H1 (cell line): Measurements from ENCODE around the gene PRSS16. TPM values are rescaled to one million over a fixed set of nuclear protein-coding genes. Genes with fewer than 3 reads are reported as not detected.

Experiments
- CTCF ChIA-PET: fragments of 300-600 bp; sonication (Branson Sonifier 250); formaldehyde crosslinking; loops from one replicate; lab custom pipeline; 2021; ENCODE audit not compliant: partially characterized antibody; lab: Charles Lee
- POLR2A ChIA-PET: fragments of 300-600 bp; sonication (Branson Sonifier 250); formaldehyde crosslinking; loops from one replicate; lab custom pipeline; 2021; ENCODE audit warnings: inconsistent platforms; ENCODE audit not compliant: partially characterized antibody; lab: Charles Lee
- DNase-seq, 2 experiments: peaks; one replicate each; pipeline versions ENCODE4 v3.0.0 to v3.0.0-alpha.2; 2010 to 2022; ENCODE audit warnings: low spot score in 2 of 2, low read depth in 1 of 2, mixed read lengths in 1 of 2
- FAIRE-seq: peaks from 2 replicates; lab custom pipeline; 2011; peaks lifted over from hg19 to GRCh38; lab: Jason Lieb, UNC
- H2AFZ ChIP-seq: 2 replicates; pipeline ENCODE4 v1.8.1; 2012; ENCODE audit warnings: low read length, inconsistent platforms
- H2AK5ac ChIP-seq: 2 replicates; pipeline ENCODE4 v1.6.1; 2013; ENCODE audit warnings: low read depth, low read length
- H2BK120ac ChIP-seq: replicated peaks from 2 replicates; pipeline ENCODE3; 2013; ENCODE audit warnings: low read depth, low read length, inconsistent platforms
- H2BK12ac ChIP-seq: 2 replicates; pipeline ENCODE4 v1.6.1; 2013; ENCODE audit warnings: low read depth, low read length
- H2BK15ac ChIP-seq: 2 replicates; pipeline ENCODE4 v1.6.1; 2013; ENCODE audit warnings: low read length
- H2BK20ac ChIP-seq: 2 replicates; pipeline ENCODE4 v1.6.1; 2013; ENCODE audit warnings: low read length
- H2BK5ac ChIP-seq: 2 replicates; pipeline ENCODE4 v1.6.1; 2013; ENCODE audit warnings: low read depth, low read length
- H3K14ac ChIP-seq: 2 replicates; pipeline ENCODE4 v1.6.1; 2013; ENCODE audit warnings: inconsistent platforms; ENCODE audit not compliant: insufficient read length
- H3K18ac ChIP-seq: 2 replicates; pipeline ENCODE4 v1.6.1; 2013; ENCODE audit warnings: low read length; ENCODE audit errors: extremely low read depth
- H3K23ac ChIP-seq: 2 replicates; pipeline ENCODE4 v1.6.1; 2013; ENCODE audit warnings: inconsistent platforms; ENCODE audit not compliant: insufficient read length
- H3K23me2 ChIP-seq: 2 replicates; pipeline ENCODE4 v1.6.1; 2013; ENCODE audit warnings: low read depth, low read length
- H3K27ac ChIP-seq: 2 replicates; pipeline ENCODE4 v1.6.1; 2011; ENCODE audit warnings: low read depth, low read length, inconsistent platforms
- H3K27me3 ChIP-seq, 4 experiments: replicated peaks in 1 of 4; 1 replicate in 1 of 4; 2 replicates in 3 of 4; pipeline versions ENCODE4 v1.6.1 to v1.8.1; 2011 to 2013; ENCODE audit warnings: low read length in 3 of 4, mild to moderate bottlenecking in 3 of 4, inconsistent platforms in 2 of 4, mixed read lengths in 2 of 4, moderate library complexity in 1 of 4; ENCODE audit not compliant: control insufficient read depth in 3 of 4, insufficient read depth in 3 of 4; ENCODE audit errors: extremely low read depth in 1 of 4
- H3K36me3 ChIP-seq, 4 experiments: 2 replicates each; pipeline versions ENCODE4 v1.6.1 to v1.8.1; 2011 to 2013; ENCODE audit warnings: mild to moderate bottlenecking in 4 of 4, low read length in 3 of 4, moderate library complexity in 2 of 4, control low read depth in 1 of 4, inconsistent platforms in 1 of 4; ENCODE audit not compliant: insufficient read depth in 4 of 4, control insufficient read depth in 2 of 4
- H3K4ac ChIP-seq: replicated peaks from 2 replicates; pipeline ENCODE3; 2013; ENCODE audit warnings: low read length, low read depth, mixed read lengths, inconsistent platforms; ENCODE audit not compliant: insufficient read length
- H3K4me1 ChIP-seq, 4 experiments: replicated peaks in 1 of 4; 1 replicate in 1 of 4; 2 replicates in 3 of 4; pipeline versions ENCODE4 v1.6.1 to v1.8.1; 2011 to 2013; ENCODE audit warnings: low read length in 3 of 4, inconsistent platforms in 2 of 4, mixed read lengths in 1 of 4; ENCODE audit not compliant: insufficient read depth in 4 of 4, control insufficient read depth in 3 of 4
- H3K4me2 ChIP-seq, 2 experiments: 2 replicates each; pipeline versions ENCODE4 v1.6.1 to v1.8.1; 2011 to 2013; ENCODE audit warnings: low read depth in 2 of 2, low read length in 2 of 2, control low read depth in 1 of 2, inconsistent platforms in 1 of 2, mild to moderate bottlenecking in 1 of 2; ENCODE audit not compliant: insufficient read depth in 1 of 2
- H3K4me3 ChIP-seq, 4 experiments: fragments of 200-600, 300-600 bp in 1 of 4; sonication (generic), shearing (Covaris generic), sonication (Bioruptor Twin) in 1 of 4; 2 replicates each; pipeline versions ENCODE4 v1.5.1 to v1.8.1; 2011 to 2016; ENCODE audit warnings: low read length in 4 of 4, low read depth in 3 of 4, control low read depth in 2 of 4, inconsistent platforms in 2 of 4, mild to moderate bottlenecking in 2 of 4, mixed read lengths in 1 of 4, moderate library complexity in 1 of 4; ENCODE audit not compliant: insufficient read depth in 2 of 4; ENCODE audit errors: extremely low read depth in 1 of 4
- H3K56ac ChIP-seq: replicated peaks from 2 replicates; pipeline ENCODE3; 2013; ENCODE audit warnings: low read depth, mild to moderate bottlenecking, mixed read lengths, low read length, inconsistent platforms; ENCODE audit not compliant: insufficient read length
- H3K79me1 ChIP-seq: 2 replicates; pipeline ENCODE4 v1.6.1; 2013; ENCODE audit warnings: low read depth, low read length, control low read depth
- H3K79me2 ChIP-seq, 2 experiments: 2 replicates each; pipeline versions ENCODE4 v1.6.1 to v1.8.1; 2012 to 2013; ENCODE audit warnings: low read length in 2 of 2, mild to moderate bottlenecking in 2 of 2, inconsistent platforms in 1 of 2; ENCODE audit not compliant: insufficient read depth in 2 of 2, control insufficient read depth in 1 of 2
- H3K9ac ChIP-seq, 4 experiments: replicated peaks in 1 of 4; 1 replicate in 1 of 4; 2 replicates in 3 of 4; pipeline versions ENCODE4 v1.6.1 to v1.8.1; 2011 to 2013; ENCODE audit warnings: low read depth in 3 of 4, low read length in 3 of 4, control low read depth in 2 of 4, mild to moderate bottlenecking in 2 of 4, moderate library complexity in 2 of 4, inconsistent platforms in 1 of 4; ENCODE audit errors: extremely low read depth in 1 of 4
- H3K9me3 ChIP-seq, 2 experiments: 2 replicates each; pipeline versions ENCODE4 v1.6.1 to v1.8.1; 2012 to 2013; ENCODE audit warnings: mild to moderate bottlenecking in 2 of 2, moderate library complexity in 2 of 2, control low read depth in 1 of 2, inconsistent platforms in 1 of 2, low read depth in 1 of 2, low read length in 1 of 2, mixed read lengths in 1 of 2; ENCODE audit not compliant: insufficient read depth in 2 of 2
- H4K20me1 ChIP-seq, 2 experiments: replicated peaks in 1 of 2; 2 replicates each; pipeline versions ENCODE3 to v1.8.1; 2011 to 2013; ENCODE audit warnings: inconsistent platforms in 2 of 2, low read length in 2 of 2, mild to moderate bottlenecking in 1 of 2; ENCODE audit not compliant: insufficient read depth in 2 of 2, control insufficient read depth in 1 of 2
- H4K5ac ChIP-seq: 2 replicates; pipeline ENCODE4 v1.6.1; 2013; ENCODE audit warnings: low read length, low read depth, mixed read lengths, inconsistent platforms; ENCODE audit not compliant: insufficient read length
- H4K8ac ChIP-seq: 2 replicates; pipeline ENCODE4 v1.8.0; 2013; ENCODE audit warnings: mild to moderate bottlenecking, moderate library complexity, low read length, inconsistent platforms; ENCODE audit not compliant: insufficient read depth; ENCODE audit errors: extremely low read depth
- H4K91ac ChIP-seq: replicated peaks from 2 replicates; pipeline ENCODE3; 2013; ENCODE audit warnings: low read length, mixed read lengths, inconsistent platforms; ENCODE audit not compliant: insufficient read length
- BCL11A ChIP-seq, 2 experiments: IDR thresholded peaks; one replicate each; pipeline ENCODE4 v1.6.1; 2011; ENCODE audit warnings: low read depth in 2 of 2, low read length in 2 of 2, mild to moderate bottlenecking in 2 of 2
- BRCA1 ChIP-seq: IDR thresholded peaks from 2 replicates; pipeline ENCODE4 v1.6.1; 2012; ENCODE audit warnings: low read depth, low read length, improper control_type of control experiment
- CEBPB ChIP-seq: IDR thresholded peaks from 2 replicates; pipeline ENCODE4 v1.6.1; 2012; ENCODE audit warnings: low read depth, low read length
- E2F6 ChIP-seq: IDR thresholded peaks from 2 replicates; pipeline ENCODE4 v1.6.1; 2012; ENCODE audit warnings: inconsistent platforms
- HDAC2 ChIP-seq, 2 experiments: fragments of 300-600 bp in 1 of 2; sonication (generic) in 1 of 2; IDR thresholded peaks; 2 replicates each; pipeline ENCODE4 v1.6.1; 2011 to 2012; ENCODE audit warnings: low read depth in 2 of 2, low read length in 2 of 2, mild to moderate bottlenecking in 2 of 2, moderate library complexity in 2 of 2, borderline replicate concordance in 1 of 2, inconsistent platforms in 1 of 2
- JUND ChIP-seq: IDR thresholded peaks from 2 replicates; pipeline ENCODE4 v1.6.1; 2011; ENCODE audit warnings: mild to moderate bottlenecking, improper control_type of control experiment, low read length
- KDM5A ChIP-seq: fragments of 200-600 bp; IDR thresholded peaks from 2 replicates; pipeline ENCODE4 v1.7.1; 2012; ENCODE audit warnings: mild to moderate bottlenecking, low read length, inconsistent platforms, mixed read lengths
- PHF8 ChIP-seq: fragments of 200-600 bp; sonication (generic); conservative IDR thresholded peaks from 2 replicates; pipeline ENCODE4 v1.7.1; 2012; ENCODE audit warnings: low read depth, mild to moderate bottlenecking, inconsistent platforms, low read length, moderate library complexity
- SP1 ChIP-seq: IDR thresholded peaks from 2 replicates; pipeline ENCODE4 v1.6.1; 2011; ENCODE audit warnings: low read depth, low read length
- SP2 ChIP-seq: IDR thresholded peaks from 2 replicates; pipeline ENCODE4 v1.6.1; 2012; ENCODE audit warnings: mild to moderate bottlenecking, low read length, inconsistent platforms
- TAF7 ChIP-seq: optimal IDR thresholded peaks from 2 replicates; pipeline ENCODE3; 2011; ENCODE audit warnings: low read depth, mild to moderate bottlenecking, inconsistent platforms, low read length, moderate library complexity, borderline replicate concordance
- WGBS, 2 experiments: shearing (Covaris generic) in 1 of 2; methylation state at CpG; one replicate each; pipeline versions ENCODE4 v1.1.6 to v1.1.7; 2013 to 2015; ENCODE audit warnings: low lambda C conversion rate in 2 of 2, mixed read lengths in 2 of 2, inconsistent platforms in 1 of 2, low coverage in 1 of 2, missing lambda C conversion rate in 1 of 2; ENCODE audit not compliant: insufficient replicate concordance in 2 of 2, insufficient coverage in 1 of 2, insufficient read length in 1 of 2; ENCODE audit errors: extremely low coverage in 1 of 2, missing lambda C conversion rate in 1 of 2; 5-methylcytosine and 5-hydroxymethylcytosine counted together
- polyA plus RNA-seq, 7 experiments: library from polyadenylated mRNA; depleted of rRNA in 3 of 7; stranded (reverse) in 5 of 7; unstranded in 2 of 7; fragments of >200 nt in 5 of 7; fragments of 200-250 nt in 2 of 7; gene quantifications; 1 replicate in 5 of 7; 2 replicates in 1 of 7; 4 replicates in 1 of 7; pipeline versions ENCODE4 v1.2.1 to v1.2.3, GENCODE V29; 2011 to 2013; ENCODE audit warnings: missing spikeins in 2 of 7, mixed read lengths in 2 of 7
- total RNA-seq: library from RNA; stranded (reverse); fragmentation: NEBNext Ultra II Directional; extraction: Animal tissue kit (Norgen Biotek cat#: 25700); gene quantifications from 2 replicates; pipeline ENCODE4 v1.2.1, GENCODE V29; 2021

PRSS16 gene
- total and polyA plus RNA-seq, 2 of the 8 experiments (the other 6 are each of a cell fraction or from before 2014, with no cell fraction given) = 20.2 to 38.9 TPM

- POLR2A ChIA-PET = interaction anchor here (1.3 to 2.3 kb wide), 4 partner anchors 10 to 104 kb away, joined by 6 to 15 read pairs (median 11); a partner anchor contains a TSS
- Histone ChIP-seq H3K4me1 (peaks cover 2 to 8% (median 3%) of the 10 kb centered on the region in 4 experiments; a peak in 4 of 7 replicates), H3K4me3 (peak overlapping the region; percentile 83 to 95 (median 86)), H2BK12ac (no peak overlapping the region), H3K9ac (peak overlapping the region; percentile 76 to 95 (median 80)), H4K20me1 (no peaks in the 10 kb centered on the region), H3K56ac (no peak overlapping the region), H3K27me3 (peaks cover 0 to 5% (median 0%) of the 10 kb centered on the region in 4 experiments; a peak in 4 of 7 replicates), H2BK15ac (no peak overlapping the region), H3K27ac (peak overlapping the region; percentile 82; the same call in 1 of the 2 replicates), H3K23me2 (no peaks in the 10 kb centered on the region), H3K79me1 (no peaks in the 10 kb centered on the region), H3K36me3 (no peaks in the 10 kb centered on the region), H3K4me2 (peak overlapping the region; percentile 78), H4K5ac (peak overlapping the region; percentile 23), H4K91ac (no peak overlapping the region), H3K14ac (no peak overlapping the region), H3K4ac (no peak overlapping the region), H2BK5ac (peak overlapping the region; percentile 68; the same call in 1 of the 2 replicates), H2BK120ac (no peak overlapping the region), H4K8ac (0 out of 2 replicates have a peak overlapping the region, but pooled peaks have one; percentile 47), H3K9me3 (no peaks in the 10 kb centered on the region), H3K18ac (peak overlapping the region; percentile 53; the same call in 1 of the 2 replicates), H2AK5ac (no peak overlapping the region; the same call in 1 of the 2 replicates), H3K23ac (no peak overlapping the region), H2BK20ac (no peak overlapping the region), H2AFZ (0 out of 2 replicates have a peak overlapping the region, but pooled peaks have one; percentile 52), H3K79me2 (no peaks in the 10 kb centered on the region)
- WGBS, 2 experiments = 5% methylated on average over 32 of the region's 35 CpGs; no CpG with 5 or more reads in 1 of the 2 experiments
- FAIRE-seq (no peak), DNase-seq (no peak)
- CTCF ChIA-PET = interaction anchor here (2.1 kb wide), 1 partner anchor 60 kb away, joined by 8 read pairs; no protein-coding TSS in a partner anchor
- TF ChIP-seq CEBPB (no peak), PHF8 (0 out of 2 replicates have a peak, but pooled peaks have one; percentile 58), BRCA1 (no peak), KDM5A (no peak), E2F6 (peak; percentile 73), BCL11A (IDR thresholded peaks at IDR 0.05; ENCODE audit: low read depth in 2 of 2, low read length in 2 of 2) (no peak), JUND (no peak), TAF7 (no peak), SP2 (no peak), HDAC2 (IDR thresholded peaks at IDR 0.05; ENCODE audit: borderline replicate concordance in 1 of 2, low read depth in 2 of 2, low read length in 2 of 2) (no peak), SP1 (no peak)
These were observed 3.0 kb downstream of the PRSS16 start for GRCh38 chr6:27250277-27251111.
